Measurements from ENCODE around the gene SURF4. TPM values are rescaled to one million over a fixed set of nuclear protein-coding genes. Genes with fewer than 3 reads are reported as not detected.

SURF4 gene
- total and polyA plus RNA-seq, 10 donors, result 21.9 to 115 (median 90.0) TPM

- no peak overlapping the region for H3K4me3 ChIP-seq
- no peaks in the 10 kb centered on the region for H3K9me3 ChIP-seq
- peak; percentile 86 for DNase-seq
- H3K36me3 ChIP-seq, result peaks cover 0 to 81% (median 43%) of the 10 kb centered on the region in 6 donors
- intact Hi-C loops (cut with DNase I; ENCODE audit: low total_unique reads), result loop anchor here (10.0 kb wide), 1 partner anchor 219 kb away; no protein-coding TSS in a partner anchor
- WGBS, 5 donors, result 74 to 84% (median 82%) methylated on average over 14 to 16 of the region's 16 CpGs
- no peak overlapping the region for H3K27ac ChIP-seq
- H3K27me3 ChIP-seq (replicated peaks in 1 of 7), result no peaks in the 10 kb centered on the region
- H3K4me1 ChIP-seq, result peaks cover 0 to 12% (median 2%) of the 10 kb centered on the region in 6 donors
- no peak for TF ChIP-seq POLR2A (IDR thresholded peaks at IDR 0.05)
- TF ChIP-seq CTCF (IDR thresholded peaks at IDR 0.05 in 8 of 11, conservative IDR thresholded peaks at IDR 0.05 in 3 of 11), result peak; percentile 32 to 69 (median 57)
These were observed 28.1 kb upstream of the SURF4 start for GRCh38 chr9:133403766-133404453.

- Histone ChIP-seq H3K36me3 (peaks cover 0 to 69% (median 35%) of the 10 kb centered on the region in 6 donors), H3K9me3 (no peaks in the 10 kb centered on the region), H3K4me3 (no peak overlapping the region), H3K4me1 (peaks cover 0 to 12% (median 2%) of the 10 kb centered on the region in 6 donors), H3K27ac (no peak overlapping the region), H3K27me3 (replicated peaks in 1 of 7) (no peaks in the 10 kb centered on the region)
- 66 to 94% (median 83%) methylated on average over 5 to 7 of the region's 7 CpGs for WGBS, 5 donors
- intact Hi-C loops (cut with DNase I; ENCODE audit: low total_unique reads), result loop anchor here (10.0 kb wide), 1 partner anchor 218 kb away; no protein-coding TSS in a partner anchor
- no peak for DNase-seq
- TF ChIP-seq CTCF (IDR thresholded peaks at IDR 0.05 in 8 of 11, conservative IDR thresholded peaks at IDR 0.05 in 3 of 11), result no peak
- TF ChIP-seq POLR2A (IDR thresholded peaks at IDR 0.05), result no peak
- TF ChIP-seq POLR2AphosphoS5 (IDR thresholded peaks at IDR 0.05), result peak in 1 of 3 donors; percentile 52
These were observed 26.8 kb upstream of the SURF4 start for GRCh38 chr9:133402689-133403088.

- 73 to 87% (median 85%) methylated on average over 3 to 6 of the region's 6 CpGs for WGBS, 5 donors
- intact Hi-C loops (cut with DNase I; ENCODE audit: low total_unique reads), result loop anchor here (10.0 kb wide), 1 partner anchor 217 kb away; no protein-coding TSS in a partner anchor
- H3K36me3 ChIP-seq, result peaks cover 0 to 58% (median 28%) of the 10 kb centered on the region in 6 donors
These were observed 25.7 kb upstream of the SURF4 start for GRCh38 chr9:133401588-133401987.

More at GRCh38 chr9:133401588-133401987, 25.7 kb upstream of the SURF4 start:
- Histone ChIP-seq H3K27me3 (replicated peaks in 1 of 7) (no peaks in the 10 kb centered on the region), H3K9me3 (no peaks in the 10 kb centered on the region), H3K4me3 (no peak overlapping the region), H3K4me1 (peaks cover 0 to 3% (median under 1%) of the 10 kb centered on the region in 6 donors), H3K27ac (no peak overlapping the region)
- no peak for TF ChIP-seq CTCF (IDR thresholded peaks at IDR 0.05 in 8 of 11, conservative IDR thresholded peaks at IDR 0.05 in 3 of 11)
- TF ChIP-seq POLR2AphosphoS5 (IDR thresholded peaks at IDR 0.05), result peak in 2 of 3 donors; percentile 6 to 55
- TF ChIP-seq POLR2A (IDR thresholded peaks at IDR 0.05), result no peak
- no peak for DNase-seq
